Prostate gland (tissue), 2 donors: ENCODE data around the gene KRT77. TPM values are rescaled to one million over a fixed set of nuclear protein-coding genes. Genes with fewer than 3 reads are reported as not detected.

Experiments used
- DNase-seq: peaks from one replicate; pipeline ENCODE4 v3.0.0-alpha.2; 2019; ENCODE audit warnings: low spot score
- H3K27ac ChIP-seq, 2 donors: fragments of 200-600 bp; sonication (generic); 2 replicates each; pipeline ENCODE4 v1.5.1; 2017 to 2019
- H3K27me3 ChIP-seq: fragments of 200-600 bp; sonication (generic); replicated peaks from 2 replicates; pipeline ENCODE4 v1.5.1; 2019; ENCODE audit not compliant: insufficient read depth
- H3K36me3 ChIP-seq, 2 donors: fragments of 200-600 bp; sonication (generic); 1 replicate in 1 of 2; 2 replicates in 1 of 2; pipeline versions ENCODE4 v1.5.1 to v1.8.1; 2017 to 2019
- H3K4me1 ChIP-seq: fragments of 200-600 bp; sonication (generic); replicated peaks from 2 replicates; pipeline ENCODE4 v1.5.1; 2019
- H3K4me3 ChIP-seq, 2 donors: fragments of 200-600 bp; sonication (generic); 2 replicates each; pipeline ENCODE4 v1.5.1; 2017 to 2019
- H3K9me3 ChIP-seq: fragments of 200-600 bp; sonication (generic); 2 replicates; pipeline ENCODE4 v1.5.1; 2017
- POLR2A ChIP-seq: fragments of 450-650 bp; IDR thresholded peaks from one replicate; pipeline ENCODE4 v1.6.1; 2016; ENCODE audit warnings: antibody characterized with exemption, mild to moderate bottlenecking
- POLR2AphosphoS5 ChIP-seq: sonication (generic); formaldehyde crosslinking; IDR thresholded peaks from one replicate; pipeline ENCODE4 v1.6.1; 2017; ENCODE audit warnings: antibody characterized with exemption
- WGBS: methylation state at CpG from one replicate; pipeline ENCODE4 v1.1.5; 2018; 5-methylcytosine and 5-hydroxymethylcytosine counted together
- intact Hi-C: fragments of 100-400 bp; cut with DNase I; formaldehyde crosslinking; loops from one replicate; pipeline ENCODE4 v1.14.2; 2022
- total RNA-seq, 2 donors: library from RNA; depleted of rRNA; stranded (reverse); fragments of >200 nt; gene quantifications; one replicate each; pipeline ENCODE4 v1.1.0, GENCODE V29; 2016
- TF ChIP-seq, protein P1 (sequence below), 4 experiments: fragments of 200-600 bp in 2 of 4; fragments of 450-650 bp in 2 of 4; sonication (generic) in 2 of 4; IDR thresholded peaks; 1 replicate in 3 of 4; 2 replicates in 1 of 4; pipeline ENCODE4 v1.5.1; 2016 to 2019; ENCODE audit warnings: antibody characterized with exemption in 4 of 4, mild to moderate bottlenecking in 2 of 4, moderate library complexity in 2 of 4

Gene KRT77
- total RNA-seq, 2 donors from 2014 or later: 0.09 to 0.57 TPM

DNA sequence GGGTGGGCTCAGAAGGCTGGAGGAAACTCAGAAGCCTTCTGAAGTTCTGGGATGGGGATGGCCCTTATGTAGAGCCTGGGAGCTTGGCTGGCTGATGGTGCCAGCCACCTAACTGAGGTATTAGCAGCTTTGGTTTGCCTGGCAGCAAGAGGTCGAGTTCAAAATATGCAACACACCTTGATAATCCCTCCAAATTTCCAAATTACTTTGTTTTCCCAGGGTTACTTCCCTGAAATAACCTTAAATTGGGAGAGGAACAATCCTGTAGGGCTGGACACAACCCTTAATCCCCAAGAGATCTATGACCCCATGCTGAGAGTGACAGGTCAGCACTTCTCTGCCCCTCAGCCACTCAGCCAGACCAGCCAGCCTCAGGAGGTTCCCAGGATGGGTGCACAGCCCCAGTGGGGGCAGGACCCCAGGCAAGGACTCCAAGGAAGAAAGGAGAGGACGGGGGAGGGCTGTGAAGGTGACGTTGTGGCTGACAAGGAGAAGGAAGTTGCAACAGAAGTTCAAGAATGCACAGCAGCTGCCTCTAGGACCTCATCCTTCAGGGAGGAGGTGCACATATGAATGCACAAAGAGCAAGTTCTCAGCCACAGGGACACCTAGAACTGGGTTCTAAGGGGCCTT is 18.6 kb upstream of the KRT77 start:
- H3K27ac ChIP-seq: no peak overlapping the region
- H3K4me3 ChIP-seq: no peak overlapping the region
- no peak for TF ChIP-seq POLR2A
- no peak for TF ChIP-seq POLR2AphosphoS5
- H3K27me3 ChIP-seq: no peaks in the 10 kb centered on the region
- H3K36me3 ChIP-seq: no peaks in the 10 kb centered on the region
- intact Hi-C loops: no loop called here
- H3K4me1 ChIP-seq: no peaks in the 10 kb centered on the region
- WGBS: 43% methylated on average over 3 of the region's 3 CpGs
- DNase-seq: no peak
- H3K9me3 ChIP-seq: no peaks in the 10 kb centered on the region

DNA sequence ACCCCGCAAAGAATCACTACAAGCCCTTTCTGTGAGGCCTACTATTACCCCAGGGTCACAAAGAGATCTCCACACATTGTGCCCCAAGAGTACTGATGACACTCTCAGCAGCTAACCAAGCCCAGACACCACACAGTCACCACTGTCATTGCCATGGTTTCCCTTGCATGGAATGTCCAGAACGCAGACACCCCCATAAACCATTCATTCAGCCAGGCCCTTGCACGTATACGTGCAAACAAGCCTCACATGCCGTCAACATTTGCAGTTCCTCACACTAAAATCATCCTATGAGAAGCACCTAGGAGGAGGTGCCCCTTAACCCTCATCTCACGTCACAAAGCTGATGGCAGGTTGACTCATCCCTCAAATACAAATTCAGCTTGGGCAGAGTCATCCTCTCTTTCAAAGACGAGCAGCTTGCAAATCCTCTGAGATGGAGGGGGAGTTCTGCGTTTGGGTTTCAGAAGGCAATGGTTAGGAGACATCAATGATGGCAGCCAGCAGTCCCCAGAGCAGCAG is 17.1 kb upstream of the KRT77 start:
- Histone ChIP-seq H3K9me3 (no peaks in the 10 kb centered on the region), H3K4me1 (no peaks in the 10 kb centered on the region), H3K36me3 (no peaks in the 10 kb centered on the region), H3K27ac (no peak overlapping the region), H3K27me3 (no peaks in the 10 kb centered on the region), H3K4me3 (no peak overlapping the region)
- no peak for DNase-seq
- 78% methylated on average over 8 of the region's 8 CpGs for WGBS
- intact Hi-C loops: no loop called here
- TF ChIP-seq POLR2A (no peak), POLR2AphosphoS5 (no peak)
- TF ChIP-seq, protein P1, sequence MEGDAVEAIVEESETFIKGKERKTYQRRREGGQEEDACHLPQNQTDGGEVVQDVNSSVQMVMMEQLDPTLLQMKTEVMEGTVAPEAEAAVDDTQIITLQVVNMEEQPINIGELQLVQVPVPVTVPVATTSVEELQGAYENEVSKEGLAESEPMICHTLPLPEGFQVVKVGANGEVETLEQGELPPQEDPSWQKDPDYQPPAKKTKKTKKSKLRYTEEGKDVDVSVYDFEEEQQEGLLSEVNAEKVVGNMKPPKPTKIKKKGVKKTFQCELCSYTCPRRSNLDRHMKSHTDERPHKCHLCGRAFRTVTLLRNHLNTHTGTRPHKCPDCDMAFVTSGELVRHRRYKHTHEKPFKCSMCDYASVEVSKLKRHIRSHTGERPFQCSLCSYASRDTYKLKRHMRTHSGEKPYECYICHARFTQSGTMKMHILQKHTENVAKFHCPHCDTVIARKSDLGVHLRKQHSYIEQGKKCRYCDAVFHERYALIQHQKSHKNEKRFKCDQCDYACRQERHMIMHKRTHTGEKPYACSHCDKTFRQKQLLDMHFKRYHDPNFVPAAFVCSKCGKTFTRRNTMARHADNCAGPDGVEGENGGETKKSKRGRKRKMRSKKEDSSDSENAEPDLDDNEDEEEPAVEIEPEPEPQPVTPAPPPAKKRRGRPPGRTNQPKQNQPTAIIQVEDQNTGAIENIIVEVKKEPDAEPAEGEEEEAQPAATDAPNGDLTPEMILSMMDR (IDR thresholded peaks at IDR 0.05): no peak

DNA sequence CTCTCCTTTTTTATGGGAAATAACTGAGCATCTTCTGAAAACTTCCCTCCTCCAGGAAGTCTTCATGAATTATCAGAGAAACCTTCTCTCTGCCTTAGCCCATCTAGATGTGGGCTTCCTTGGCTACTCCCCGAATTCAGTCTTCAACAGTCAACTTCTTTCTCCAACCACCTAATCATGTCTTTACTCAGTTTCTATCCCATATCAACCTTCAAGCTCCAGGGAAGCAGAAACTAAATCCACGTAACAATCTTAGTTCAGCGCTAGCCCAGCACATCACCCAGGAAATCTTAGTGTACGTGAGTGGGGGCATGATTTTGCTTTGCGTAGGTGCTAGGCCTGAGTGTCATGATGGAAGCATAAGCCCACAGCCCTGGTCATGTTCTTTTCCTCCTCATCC is 12.7 kb upstream of the KRT77 start:
- TF ChIP-seq POLR2AphosphoS5: no peak
- TF ChIP-seq, protein P1 (IDR thresholded peaks at IDR 0.05): no peak
- TF ChIP-seq POLR2A: no peak
- no peak overlapping the region for H3K27ac ChIP-seq
- peaks cover 13% of the 10 kb centered on the region for H3K27me3 ChIP-seq
- WGBS: 98% methylated on average over 5 of the region's 5 CpGs
- H3K36me3 ChIP-seq: no peaks in the 10 kb centered on the region
- no peak for DNase-seq
- intact Hi-C loops: no loop called here
- no peaks in the 10 kb centered on the region for H3K4me1 ChIP-seq
- no peaks in the 10 kb centered on the region for H3K9me3 ChIP-seq
- H3K4me3 ChIP-seq: no peak overlapping the region

DNA sequence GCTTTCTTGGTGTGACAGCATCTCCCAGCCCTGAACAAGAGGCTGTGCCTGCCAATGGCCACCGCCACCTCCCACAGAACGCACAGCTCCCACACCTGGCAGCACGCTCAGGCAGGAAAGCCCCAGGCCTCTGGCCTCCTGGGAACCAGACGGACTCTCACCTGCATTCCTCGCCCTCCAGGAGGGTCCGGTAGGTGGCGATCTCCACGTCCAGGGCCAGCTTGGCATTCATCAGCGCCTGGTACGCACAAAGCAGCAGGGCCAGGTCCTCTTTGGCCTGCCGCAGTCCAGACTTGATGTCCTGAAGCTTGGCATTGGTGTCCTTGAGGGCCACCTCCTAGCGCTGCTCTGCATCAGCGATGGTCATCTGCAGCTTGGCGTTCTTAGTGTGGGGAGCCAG is 12.1 kb upstream of the KRT77 start:
- TF ChIP-seq, protein P1 (IDR thresholded peaks at IDR 0.05): no peak
- TF ChIP-seq POLR2AphosphoS5: no peak
- no peak for TF ChIP-seq POLR2A
- H3K27ac ChIP-seq: no peak overlapping the region
- no peak for DNase-seq
- H3K9me3 ChIP-seq: no peaks in the 10 kb centered on the region
- 97% methylated on average over 9 of the region's 14 CpGs for WGBS
- H3K4me1 ChIP-seq: no peaks in the 10 kb centered on the region
- intact Hi-C loops: no loop called here
- peaks cover 13% of the 10 kb centered on the region for H3K27me3 ChIP-seq
- H3K36me3 ChIP-seq: no peaks in the 10 kb centered on the region
- H3K4me3 ChIP-seq: no peak overlapping the region

DNA sequence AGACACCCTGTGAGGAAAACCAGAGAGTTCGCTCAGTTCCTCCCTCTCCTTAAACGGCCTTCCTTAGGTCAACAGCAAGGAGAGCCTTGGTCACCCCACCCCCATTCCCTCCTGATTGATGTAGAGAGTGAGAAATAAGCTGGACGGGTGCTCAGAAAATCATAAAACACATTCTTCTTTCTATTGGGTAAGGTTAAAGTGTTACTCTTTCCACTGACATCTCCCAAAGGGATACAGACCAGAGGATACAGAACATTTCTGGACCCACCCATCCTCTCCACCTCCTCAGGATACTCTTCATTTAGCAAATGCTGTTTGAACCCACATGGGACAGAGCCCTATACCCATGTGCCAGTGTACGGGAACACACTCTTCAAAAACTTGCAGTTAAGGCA is 11.6 kb upstream of the KRT77 start:
- TF ChIP-seq POLR2A (no peak), POLR2AphosphoS5 (no peak)
- TF ChIP-seq, protein P1 (IDR thresholded peaks at IDR 0.05): no peak
- WGBS: 90% methylated on average over 4 of the region's 4 CpGs

More for the DNA sequence above, 11.6 kb upstream of the KRT77 start:
- H3K4me3 ChIP-seq: no peak overlapping the region
- H3K4me1 ChIP-seq: no peaks in the 10 kb centered on the region
- H3K27me3 ChIP-seq: peaks cover 13% of the 10 kb centered on the region
- H3K36me3 ChIP-seq: no peaks in the 10 kb centered on the region
- no peaks in the 10 kb centered on the region for H3K9me3 ChIP-seq
- intact Hi-C loops: no loop called here
- DNase-seq: no peak
- H3K27ac ChIP-seq: no peak overlapping the region
